Measurements from ENCODE around the gene PABPN1L. TPM values are rescaled to one million over a fixed set of nuclear protein-coding genes. Genes with fewer than 3 reads are reported as not detected.

Gene PABPN1L
- total and polyA plus RNA-seq, 2 of the 8 experiments (the other 6 are each of a cell fraction or from before 2014, with no cell fraction given), result not detected

DNA sequence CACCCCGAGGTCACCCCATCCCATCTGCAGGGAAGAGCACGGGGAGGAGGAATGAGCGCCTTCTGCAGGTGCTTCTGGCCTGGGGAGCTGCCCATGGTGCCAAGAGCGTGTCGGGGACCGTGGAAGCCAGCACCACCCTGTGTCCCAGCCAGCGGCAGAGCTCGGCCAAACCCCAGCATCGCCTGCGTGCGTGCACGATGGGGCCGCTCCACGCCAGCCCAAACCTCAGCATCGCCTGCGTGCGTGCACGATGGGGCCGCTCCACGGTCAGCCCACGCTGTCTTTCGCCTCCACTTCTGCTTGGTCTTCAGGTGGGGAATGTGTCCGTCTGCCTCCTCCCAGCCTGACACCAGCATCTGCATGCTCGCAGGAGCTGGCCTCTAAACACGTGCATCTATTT is 23.7 kb downstream of the PABPN1L start (continued):
- TF ChIP-seq CEBPB (IDR thresholded peaks at IDR 0.05; ENCODE audit: low read depth, low read length), result no peak
- no peak for TF ChIP-seq SIRT6 (IDR thresholded peaks at IDR 0.05; ENCODE audit: low read length)
- no peak for TF ChIP-seq BCL11A (IDR thresholded peaks at IDR 0.05; ENCODE audit: low read depth in 2 of 2, low read length in 2 of 2)

Data from H1 (cell line).